Ishikawa (cell line): Measurements from ENCODE around the gene VEPH1.

Experiments used
- CEBPB ChIP-seq: IDR thresholded peaks from 2 replicates; pipeline ENCODE4 v1.6.1; 2012
- CREB1 ChIP-seq: IDR thresholded peaks from 2 replicates; pipeline ENCODE4 v1.6.1; 2012; ENCODE audit warnings: low read depth
- EGR1 ChIP-seq: IDR thresholded peaks from 2 replicates; pipeline ENCODE4 v1.6.1; 2012
- EP300 ChIP-seq: IDR thresholded peaks from 2 replicates; pipeline ENCODE4 v1.6.1; 2012; ENCODE audit warnings: borderline replicate concordance
- FOXM1 ChIP-seq: IDR thresholded peaks from 2 replicates; pipeline ENCODE4 v1.6.1; 2012; ENCODE audit warnings: low read depth, borderline replicate concordance
- NFIC ChIP-seq: IDR thresholded peaks from 2 replicates; pipeline ENCODE4 v1.6.1; 2012
- RAD21 ChIP-seq: IDR thresholded peaks from 2 replicates; pipeline ENCODE4 v1.6.1; 2012; ENCODE audit warnings: low read depth
- TAF1 ChIP-seq: IDR thresholded peaks from 2 replicates; pipeline ENCODE4 v1.6.1; 2012; ENCODE audit warnings: low read depth, mild to moderate bottlenecking
- TEAD4 ChIP-seq: IDR thresholded peaks from 2 replicates; pipeline ENCODE4 v1.6.1; 2012
- YY1 ChIP-seq: IDR thresholded peaks from 2 replicates; pipeline ENCODE4 v1.6.1; 2012; ENCODE audit warnings: low read depth
- ZBTB7A ChIP-seq: IDR thresholded peaks from 2 replicates; pipeline ENCODE4 v1.6.1; 2012; ENCODE audit warnings: low read depth
- TF ChIP-seq, protein P1 (sequence below): IDR thresholded peaks from 2 replicates; pipeline ENCODE4 v1.6.1; 2012
- TF ChIP-seq, protein P2 (sequence below): IDR thresholded peaks from 2 replicates; pipeline ENCODE4 v1.6.1; 2012; ENCODE audit warnings: low read depth, mild to moderate bottlenecking

DNA sequence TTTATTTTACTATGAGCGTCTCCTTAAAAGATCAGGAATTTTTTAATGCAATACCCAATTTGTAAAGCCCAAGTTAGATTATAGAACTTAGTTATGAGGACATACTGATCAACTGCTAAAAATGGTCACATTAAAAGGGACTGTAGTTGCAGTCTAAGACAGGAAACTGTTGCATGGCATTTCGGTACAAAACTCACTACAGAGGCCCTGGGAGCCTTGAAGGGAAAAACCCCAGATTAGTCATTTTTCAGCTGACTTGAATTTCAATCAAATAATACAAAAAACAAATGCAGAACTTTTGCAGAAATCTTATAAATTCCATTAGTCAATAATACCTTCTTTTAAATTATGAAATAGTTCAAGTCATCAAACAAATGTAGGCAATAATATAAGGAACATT, 73.5 kb downstream of the VEPH1 start:
- TF ChIP-seq RAD21 (no peak), TAF1 (no peak), EGR1 (no peak), EP300 (no peak), CEBPB (no peak), FOXM1 (no peak), TEAD4 (no peak), CREB1 (no peak), ZBTB7A (no peak), YY1 (no peak), NFIC (no peak)
- TF ChIP-seq, protein P1, sequence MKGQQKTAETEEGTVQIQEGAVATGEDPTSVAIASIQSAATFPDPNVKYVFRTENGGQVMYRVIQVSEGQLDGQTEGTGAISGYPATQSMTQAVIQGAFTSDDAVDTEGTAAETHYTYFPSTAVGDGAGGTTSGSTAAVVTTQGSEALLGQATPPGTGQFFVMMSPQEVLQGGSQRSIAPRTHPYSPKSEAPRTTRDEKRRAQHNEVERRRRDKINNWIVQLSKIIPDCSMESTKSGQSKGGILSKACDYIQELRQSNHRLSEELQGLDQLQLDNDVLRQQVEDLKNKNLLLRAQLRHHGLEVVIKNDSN = no peak
- TF ChIP-seq, protein P2, sequence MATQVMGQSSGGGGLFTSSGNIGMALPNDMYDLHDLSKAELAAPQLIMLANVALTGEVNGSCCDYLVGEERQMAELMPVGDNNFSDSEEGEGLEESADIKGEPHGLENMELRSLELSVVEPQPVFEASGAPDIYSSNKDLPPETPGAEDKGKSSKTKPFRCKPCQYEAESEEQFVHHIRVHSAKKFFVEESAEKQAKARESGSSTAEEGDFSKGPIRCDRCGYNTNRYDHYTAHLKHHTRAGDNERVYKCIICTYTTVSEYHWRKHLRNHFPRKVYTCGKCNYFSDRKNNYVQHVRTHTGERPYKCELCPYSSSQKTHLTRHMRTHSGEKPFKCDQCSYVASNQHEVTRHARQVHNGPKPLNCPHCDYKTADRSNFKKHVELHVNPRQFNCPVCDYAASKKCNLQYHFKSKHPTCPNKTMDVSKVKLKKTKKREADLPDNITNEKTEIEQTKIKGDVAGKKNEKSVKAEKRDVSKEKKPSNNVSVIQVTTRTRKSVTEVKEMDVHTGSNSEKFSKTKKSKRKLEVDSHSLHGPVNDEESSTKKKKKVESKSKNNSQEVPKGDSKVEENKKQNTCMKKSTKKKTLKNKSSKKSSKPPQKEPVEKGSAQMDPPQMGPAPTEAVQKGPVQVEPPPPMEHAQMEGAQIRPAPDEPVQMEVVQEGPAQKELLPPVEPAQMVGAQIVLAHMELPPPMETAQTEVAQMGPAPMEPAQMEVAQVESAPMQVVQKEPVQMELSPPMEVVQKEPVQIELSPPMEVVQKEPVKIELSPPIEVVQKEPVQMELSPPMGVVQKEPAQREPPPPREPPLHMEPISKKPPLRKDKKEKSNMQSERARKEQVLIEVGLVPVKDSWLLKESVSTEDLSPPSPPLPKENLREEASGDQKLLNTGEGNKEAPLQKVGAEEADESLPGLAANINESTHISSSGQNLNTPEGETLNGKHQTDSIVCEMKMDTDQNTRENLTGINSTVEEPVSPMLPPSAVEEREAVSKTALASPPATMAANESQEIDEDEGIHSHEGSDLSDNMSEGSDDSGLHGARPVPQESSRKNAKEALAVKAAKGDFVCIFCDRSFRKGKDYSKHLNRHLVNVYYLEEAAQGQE = no peak
